GM23338 (cell line): ENCODE measurements around the gene PAGE5. TPM values are rescaled to one million over a fixed set of nuclear protein-coding genes. Genes with fewer than 3 reads are reported as not detected.

ENCODE experiments used
- ATAC-seq: fragments of 200-7000 bp; cut with Tn5 transposase; 3 replicates; pipeline ENCODE4 v1.9.1; 2020
- DNase-seq: peaks from one replicate; pipeline ENCODE4 v3.0.0-alpha.2; 2015; ENCODE audit warnings: low spot score
- H2AFZ ChIP-seq: fragments of 200-600 bp; sonication (generic); 2 replicates; pipeline ENCODE4 v1.8.0; 2016; ENCODE audit warnings: antibody characterized with exemption, mild to moderate bottlenecking, moderate library complexity
- H3F3A ChIP-seq: fragments of 200-600 bp; sonication (generic); replicated peaks from 2 replicates; pipeline ENCODE4 v1.8.0; 2017; ENCODE audit warnings: antibody characterized with exemption, mixed run types, low read depth
- H3K27ac ChIP-seq: fragments of 200-600 bp; sonication (generic); 2 replicates; pipeline ENCODE4 v1.6.1; 2016; ENCODE audit warnings: low read depth
- H3K27me3 ChIP-seq: fragments of 200-600 bp; sonication (generic); 2 replicates; pipeline ENCODE4 v1.8.0; 2016; ENCODE audit warnings: mild to moderate bottlenecking, mixed run types, moderate library complexity; ENCODE audit not compliant: insufficient read depth
- H3K36me3 ChIP-seq: fragments of 200-600 bp; sonication (generic); 2 replicates; pipeline ENCODE4 v1.8.0; 2016; ENCODE audit warnings: mild to moderate bottlenecking; ENCODE audit not compliant: insufficient read depth
- H3K4me1 ChIP-seq: fragments of 200-600 bp; sonication (generic); 2 replicates; pipeline ENCODE4 v1.8.0; 2016; ENCODE audit warnings: mild to moderate bottlenecking, moderate library complexity; ENCODE audit not compliant: insufficient read depth
- H3K4me2 ChIP-seq: fragments of 200-600 bp; sonication (generic); 2 replicates; pipeline ENCODE4 v1.7.1; 2017; ENCODE audit warnings: mixed run types
- H3K4me3 ChIP-seq: fragments of 200-600 bp; sonication (generic); 2 replicates; pipeline ENCODE4 v1.6.1; 2016; ENCODE audit warnings: mixed run types
- H3K79me2 ChIP-seq: fragments of 200-600 bp; sonication (generic); replicated peaks from 2 replicates; pipeline ENCODE4 v1.8.0; 2017; ENCODE audit warnings: mild to moderate bottlenecking; ENCODE audit not compliant: insufficient read depth
- H3K9me2 ChIP-seq: fragments of 200-600 bp; sonication (generic); 2 replicates; pipeline ENCODE4 v1.8.0; 2017; ENCODE audit not compliant: insufficient read depth
- H4K20me1 ChIP-seq: fragments of 200-600 bp; sonication (generic); replicated peaks from 2 replicates; pipeline ENCODE4 v1.8.0; 2017; ENCODE audit warnings: mild to moderate bottlenecking; ENCODE audit not compliant: insufficient read depth
- H3K27ac Mint-ChIP-seq: 2 replicates; pipeline ENCODE4 v1.8.0; 2020; ENCODE audit warnings: inconsistent platforms, mild to moderate bottlenecking, moderate library complexity, mixed read lengths
- H3K27me3 Mint-ChIP-seq: 3 replicates; pipeline ENCODE4 v1.8.0; 2022; ENCODE audit warnings: low read depth, mild to moderate bottlenecking, moderate library complexity, mixed read lengths, inconsistent platforms; ENCODE audit not compliant: insufficient read depth, poor library complexity
- H3K36me3 Mint-ChIP-seq: 3 replicates; pipeline ENCODE4 v1.8.0; 2021; ENCODE audit warnings: low read depth, mild to moderate bottlenecking, inconsistent platforms, moderate library complexity, mixed read lengths
- H3K4me1 Mint-ChIP-seq: 3 replicates; pipeline ENCODE4 v1.8.0; 2020; ENCODE audit warnings: mild to moderate bottlenecking, inconsistent platforms, mixed read lengths
- H3K4me3 Mint-ChIP-seq: 3 replicates; pipeline ENCODE4 v1.8.0; 2021; ENCODE audit warnings: moderate library complexity, mild to moderate bottlenecking, inconsistent platforms, mixed read lengths
- H3K9me3 Mint-ChIP-seq: 3 replicates; pipeline ENCODE4 v1.8.0; 2020; ENCODE audit warnings: moderate library complexity, mild to moderate bottlenecking, inconsistent platforms, mixed read lengths
- CREB1 ChIP-seq: fragments of 250-450 bp; sonication (Bioruptor Pico); IDR thresholded peaks from 2 replicates; pipeline ENCODE4 v1.5.0; 2020; ENCODE audit warnings: low read depth, mild to moderate bottlenecking, moderate library complexity
- CTCF ChIP-seq, 2 experiments: fragments of 200-600 bp in 1 of 2; sonication (generic) in 1 of 2; conservative IDR thresholded peaks; 2 replicates each; pipeline versions ENCODE4 v1.5.1 to v1.6.1; 2016 to 2017; ENCODE audit warnings: antibody characterized with exemption in 2 of 2, low read depth in 2 of 2, mild to moderate bottlenecking in 2 of 2, moderate library complexity in 1 of 2
- EZH2phosphoT487 ChIP-seq: fragments of 200-600 bp; sonication (generic); IDR thresholded peaks from one replicate; pipeline ENCODE4 v1.8.1; 2018; ENCODE audit warnings: antibody characterized with exemption; ENCODE audit not compliant: unreplicated experiment
- JUNB ChIP-seq: IDR thresholded peaks from one replicate; pipeline ENCODE4 v1.6.1; 2016; ENCODE audit warnings: antibody characterized with exemption; ENCODE audit not compliant: unreplicated experiment
- NANOG ChIP-seq: IDR thresholded peaks from 2 replicates; pipeline ENCODE4 v1.6.1; 2016; ENCODE audit warnings: antibody characterized with exemption, borderline replicate concordance
- POLR2AphosphoS5 ChIP-seq: IDR thresholded peaks from 2 replicates; pipeline ENCODE4 v1.6.1; 2016; ENCODE audit warnings: antibody characterized with exemption, low read depth
- REST ChIP-seq: IDR thresholded peaks from one replicate; pipeline ENCODE4 v1.6.1; 2018; ENCODE audit warnings: antibody characterized with exemption; ENCODE audit not compliant: unreplicated experiment
- ZNF114 ChIP-seq: fragments of 250-450 bp; sonication (Bioruptor Pico); IDR thresholded peaks from 2 replicates; pipeline ENCODE4 v1.5.0; 2020; ENCODE audit warnings: mild to moderate bottlenecking, moderate library complexity
- ZNF331 ChIP-seq: fragments of 250-450 bp; sonication (Bioruptor Pico); IDR thresholded peaks from 2 replicates; pipeline ENCODE4 v1.5.0; 2020; ENCODE audit warnings: low read depth, mild to moderate bottlenecking, moderate library complexity
- ZNF462 ChIP-seq: fragments of 250-450 bp; sonication (Bioruptor Pico); IDR thresholded peaks from 2 replicates; pipeline ENCODE4 v1.5.0; 2020; ENCODE audit warnings: mild to moderate bottlenecking, moderate library complexity
- polyA plus RNA-seq: library from polyadenylated mRNA; unstranded; fragments of >200 nt; fragmentation: Nextera tagmentation; extraction: Ambion mirVana; gene quantifications from 2 replicates; pipeline ENCODE4 v1.2.1, GENCODE V29; 2016
- total RNA-seq: library from RNA; depleted of rRNA; stranded (reverse); fragments of >200 nt; shearing (Covaris generic); gene quantifications from 2 replicates; pipeline ENCODE4 v1.2.3, GENCODE V29; 2014

PAGE5 gene
- total and polyA plus RNA-seq, 2 experiments from 2014 or later: not detected

- H3K4me3 ChIP-seq: no peak overlapping the region
- H3K4me1 Mint-ChIP-seq: no peaks in the 10 kb centered on the region
- ATAC-seq: no peak
- H3K9me3 Mint-ChIP-seq: peaks cover 35% of the 10 kb centered on the region
- H3K27ac Mint-ChIP-seq: no peak overlapping the region
- no peaks in the 10 kb centered on the region for H3K27me3 ChIP-seq
- H2AFZ ChIP-seq: no peak overlapping the region
- H3K27ac ChIP-seq: no peak overlapping the region
- no peaks in the 10 kb centered on the region for H3K79me2 ChIP-seq
- no peaks in the 10 kb centered on the region for H4K20me1 ChIP-seq
- no peaks in the 10 kb centered on the region for H3K4me1 ChIP-seq
- H3K4me3 Mint-ChIP-seq: no peak overlapping the region
- TF ChIP-seq JUNB (no peak), ZNF462 (CRISPR knock-in tag) (no peak), ZNF114 (CRISPR knock-in tag) (no peak), REST (no peak), CTCF (conservative IDR thresholded peaks at IDR 0.05; ENCODE audit: low read depth in 2 of 2) (no peak), CREB1 (CRISPR knock-in tag) (no peak), NANOG (no peak), POLR2AphosphoS5 (no peak), EZH2phosphoT487 (no peak), ZNF331 (CRISPR knock-in tag) (no peak)
- H3K27me3 Mint-ChIP-seq: no peaks in the 10 kb centered on the region
- H3K36me3 ChIP-seq: no peaks in the 10 kb centered on the region
- no peaks in the 10 kb centered on the region for H3F3A ChIP-seq
- no peak overlapping the region for H3K4me2 ChIP-seq
- H3K9me2 ChIP-seq: no peaks in the 10 kb centered on the region
- DNase-seq: no peak
- H3K36me3 Mint-ChIP-seq: peaks cover 3% of the 10 kb centered on the region; the same call in 1 of the 3 replicates
These were observed 18.1 kb upstream of the PAGE5 start for GRCh38 chrX:55201930-55202579.
